Gastrocnemius medialis (tissue), 4 donors: Measurements from ENCODE around the gene GTPBP8. TPM values are rescaled to one million over a fixed set of nuclear protein-coding genes. Genes with fewer than 3 reads are reported as not detected.

Experiments
- ATAC-seq, 2 donors: fragments of 150-250 bp; one replicate each; pipeline ENCODE4 v1.9.1; 2016
- DNase-seq, 2 donors: peaks; one replicate each; pipeline ENCODE4 v3.0.0-alpha.2; 2019
- H3K27ac ChIP-seq, 4 donors: fragments of 200-600 bp; sonication (generic); 1 replicate in 1 of 4; 2 replicates in 3 of 4; pipeline ENCODE4 v1.5.1; 2016 to 2018; ENCODE audit warnings: mild to moderate bottlenecking in 2 of 4, moderate library complexity in 1 of 4
- H3K27me3 ChIP-seq, 3 donors: fragments of 200-600 bp; sonication (generic) in 2 of 3; 1 replicate in 1 of 3; 2 replicates in 2 of 3; pipeline versions ENCODE4 v1.5.1 to v1.6.0; 2016 to 2019; ENCODE audit warnings: mild to moderate bottlenecking in 1 of 3, moderate library complexity in 1 of 3
- H3K36me3 ChIP-seq, 2 donors: fragments of 200-600 bp; sonication (generic) in 1 of 2; one replicate each; pipeline ENCODE4 v1.5.1; 2017 to 2018
- H3K4me1 ChIP-seq, 2 donors: fragments of 200-600 bp; sonication (generic) in 1 of 2; one replicate each; pipeline ENCODE4 v1.5.1; 2016 to 2017; ENCODE audit warnings: mild to moderate bottlenecking in 2 of 2
- H3K4me3 ChIP-seq, 4 donors: fragments of 200-600 bp; sonication (generic) in 3 of 4; 1 replicate in 1 of 4; 2 replicates in 3 of 4; pipeline ENCODE4 v1.5.1; 2016 to 2019; ENCODE audit warnings: mild to moderate bottlenecking in 2 of 4
- H3K9me3 ChIP-seq, 3 donors: fragments of 200-600 bp; sonication (generic) in 2 of 3; 1 replicate in 1 of 3; 2 replicates in 2 of 3; pipeline ENCODE4 v1.5.1; 2016 to 2019
- POLR2A ChIP-seq, 2 donors: fragments of 450-650 bp; IDR thresholded peaks; one replicate each; pipeline ENCODE4 v1.6.1; 2017; ENCODE audit warnings: antibody characterized with exemption in 2 of 2, mild to moderate bottlenecking in 2 of 2, moderate library complexity in 2 of 2
- in situ Hi-C, 4 donors: fragments of 200-750 bp; cut with MboI; loops; one replicate each; pipeline versions ENCODE4 v1.15.0 to v1.8.0; 2017; ENCODE audit warnings: low sequenced_read_pairs in 4 of 4
- intact Hi-C: fragments of 100-400 bp; cut with DNase I; formaldehyde crosslinking; loops from one replicate; pipeline ENCODE4 v1.15.1; 2023; ENCODE audit warnings: low total_unique reads
- total RNA-seq, 4 donors: library from RNA; depleted of rRNA; stranded (reverse); fragments of >200 nt; gene quantifications; one replicate each; pipeline versions ENCODE4 v1.1.0 to v1.2.3, GENCODE V29; 2016
- TF ChIP-seq, protein P1 (sequence below), 5 experiments: fragments of 450-650 bp in 3 of 5; fragments of 200-600 bp in 2 of 5; sonication (generic) in 2 of 5; IDR thresholded peaks in 4 of 5; conservative IDR thresholded peaks in 1 of 5; 1 replicate in 4 of 5; 2 replicates in 1 of 5; pipeline ENCODE4 v1.5.1; 2016 to 2019; ENCODE audit warnings: antibody characterized with exemption in 5 of 5, mild to moderate bottlenecking in 3 of 5, moderate library complexity in 3 of 5

Gene GTPBP8
- total RNA-seq, 4 donors from 2014 or later: 21.4 to 78.3 (median 40.7) TPM

DNA sequence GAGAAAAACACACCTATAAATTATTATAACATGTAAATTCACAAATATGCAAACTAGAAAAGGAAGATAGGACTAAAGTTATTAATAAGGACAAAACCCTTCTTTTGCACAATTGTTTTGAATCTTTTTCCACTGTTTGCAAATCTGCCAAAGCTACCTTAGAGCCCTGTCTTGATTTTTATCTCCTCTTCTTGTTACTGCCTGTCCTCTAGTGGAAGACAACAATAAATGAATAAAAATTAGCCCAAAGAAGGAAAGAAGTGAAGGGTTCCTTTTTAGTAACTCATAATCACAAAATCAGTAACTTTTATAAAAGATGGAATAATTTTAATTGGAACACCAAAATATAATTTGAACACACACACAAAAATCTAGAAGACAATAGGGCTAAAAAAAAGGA, 18.6 kb upstream of the GTPBP8 start:
- Histone ChIP-seq H3K4me3 (no peak overlapping the region), H3K4me1 (no peaks in the 10 kb centered on the region), H3K36me3 (no peaks in the 10 kb centered on the region), H3K27me3 (no peaks in the 10 kb centered on the region), H3K27ac (no peak overlapping the region), H3K9me3 (no peaks in the 10 kb centered on the region)
- intact Hi-C loops: no loop called here
- TF ChIP-seq, protein P1, sequence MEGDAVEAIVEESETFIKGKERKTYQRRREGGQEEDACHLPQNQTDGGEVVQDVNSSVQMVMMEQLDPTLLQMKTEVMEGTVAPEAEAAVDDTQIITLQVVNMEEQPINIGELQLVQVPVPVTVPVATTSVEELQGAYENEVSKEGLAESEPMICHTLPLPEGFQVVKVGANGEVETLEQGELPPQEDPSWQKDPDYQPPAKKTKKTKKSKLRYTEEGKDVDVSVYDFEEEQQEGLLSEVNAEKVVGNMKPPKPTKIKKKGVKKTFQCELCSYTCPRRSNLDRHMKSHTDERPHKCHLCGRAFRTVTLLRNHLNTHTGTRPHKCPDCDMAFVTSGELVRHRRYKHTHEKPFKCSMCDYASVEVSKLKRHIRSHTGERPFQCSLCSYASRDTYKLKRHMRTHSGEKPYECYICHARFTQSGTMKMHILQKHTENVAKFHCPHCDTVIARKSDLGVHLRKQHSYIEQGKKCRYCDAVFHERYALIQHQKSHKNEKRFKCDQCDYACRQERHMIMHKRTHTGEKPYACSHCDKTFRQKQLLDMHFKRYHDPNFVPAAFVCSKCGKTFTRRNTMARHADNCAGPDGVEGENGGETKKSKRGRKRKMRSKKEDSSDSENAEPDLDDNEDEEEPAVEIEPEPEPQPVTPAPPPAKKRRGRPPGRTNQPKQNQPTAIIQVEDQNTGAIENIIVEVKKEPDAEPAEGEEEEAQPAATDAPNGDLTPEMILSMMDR (IDR thresholded peaks at IDR 0.05 in 4 of 5, conservative IDR thresholded peaks at IDR 0.05 in 1 of 5): no peak
- no peak for TF ChIP-seq POLR2A (IDR thresholded peaks at IDR 0.05)
- in situ Hi-C loops: loop anchor here in 1 of 4 donors (10.0 kb wide), 1 partner anchor 237 kb away; no protein-coding TSS in a partner anchor
- ATAC-seq: no peak
- DNase-seq: no peak

DNA sequence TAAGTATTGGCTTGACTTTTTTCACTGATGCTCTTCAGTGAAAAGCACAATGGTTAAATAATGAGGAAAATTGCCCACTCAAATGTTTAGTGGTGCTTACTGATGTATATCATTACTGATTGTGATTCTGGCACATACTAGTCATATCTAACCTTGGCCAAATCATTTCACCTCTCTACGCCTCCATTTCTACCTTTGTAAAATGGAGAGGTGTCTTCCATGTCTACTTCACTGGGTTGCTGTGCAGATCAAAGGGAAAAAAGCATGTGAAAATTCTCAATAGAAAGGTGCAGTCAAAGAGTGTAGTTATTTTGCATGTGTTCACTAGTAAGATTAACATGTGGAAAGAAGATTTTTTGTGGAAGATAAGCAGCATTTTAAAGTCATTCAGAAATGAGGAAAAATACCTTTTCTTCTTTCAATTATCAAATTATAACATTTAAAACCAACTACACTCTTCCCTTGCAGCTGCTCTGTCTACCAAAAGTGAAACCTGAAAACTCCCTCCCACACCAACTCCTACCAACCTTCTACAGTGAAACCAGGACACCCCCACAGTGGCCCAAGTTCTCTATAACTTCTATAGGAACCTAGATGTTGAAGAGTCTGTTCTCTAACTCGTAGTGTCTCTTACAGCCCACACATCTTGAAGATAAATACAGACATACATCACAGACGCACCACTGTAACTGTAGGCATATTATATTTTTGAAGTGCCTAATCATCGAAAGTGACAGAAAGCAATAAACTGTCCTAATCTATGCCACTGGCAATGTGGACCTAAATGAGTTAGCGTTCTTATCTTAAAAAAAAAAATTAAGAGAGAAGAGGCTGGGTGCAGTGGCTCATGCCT, 17.2 kb upstream of the GTPBP8 start:
- in situ Hi-C loops: loop anchor here in 1 of 4 donors (10.0 kb wide), 1 partner anchor 239 kb away; no protein-coding TSS in a partner anchor

DNA sequence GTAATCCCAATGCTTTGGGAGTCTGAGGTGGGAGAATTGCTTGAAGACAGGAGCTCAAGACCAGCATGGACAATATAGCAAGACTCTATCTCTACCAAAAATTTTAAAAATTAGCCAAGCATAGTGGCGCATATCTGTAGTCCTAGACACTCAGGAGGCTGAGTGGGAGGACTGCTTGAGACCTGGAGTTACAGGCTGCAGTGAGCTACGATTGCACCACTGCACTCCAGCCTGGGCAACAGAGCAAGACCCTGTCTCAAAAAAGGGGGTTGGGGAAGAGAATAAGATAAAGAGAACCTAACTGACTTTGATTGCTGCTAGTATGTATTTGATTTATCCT, 16.6 kb upstream of the GTPBP8 start:
- Histone ChIP-seq H3K36me3 (no peaks in the 10 kb centered on the region), H3K4me1 (no peaks in the 10 kb centered on the region), H3K27me3 (no peaks in the 10 kb centered on the region), H3K27ac (no peak overlapping the region), H3K9me3 (no peaks in the 10 kb centered on the region), H3K4me3 (no peak overlapping the region)
- intact Hi-C loops (no loop called here), in situ Hi-C loops (loop anchor here in 1 of 4 donors (10.0 kb wide), 1 partner anchor 239 kb away; no protein-coding TSS in a partner anchor)
- ATAC-seq (no peak), DNase-seq (no peak)
- TF ChIP-seq POLR2A (IDR thresholded peaks at IDR 0.05): no peak
- TF ChIP-seq, protein P1 (IDR thresholded peaks at IDR 0.05 in 4 of 5, conservative IDR thresholded peaks at IDR 0.05 in 1 of 5): no peak

More for the DNA sequence above, 17.2 kb upstream of the GTPBP8 start:
- intact Hi-C loops: no loop called here
- Histone ChIP-seq H3K4me3 (no peak overlapping the region), H3K9me3 (no peaks in the 10 kb centered on the region), H3K4me1 (no peaks in the 10 kb centered on the region), H3K36me3 (no peaks in the 10 kb centered on the region), H3K27me3 (no peaks in the 10 kb centered on the region), H3K27ac (no peak overlapping the region)
- ATAC-seq (no peak), DNase-seq (no peak)
- no peak for TF ChIP-seq POLR2A (IDR thresholded peaks at IDR 0.05)
- TF ChIP-seq, protein P1 (IDR thresholded peaks at IDR 0.05 in 4 of 5, conservative IDR thresholded peaks at IDR 0.05 in 1 of 5): no peak

DNA sequence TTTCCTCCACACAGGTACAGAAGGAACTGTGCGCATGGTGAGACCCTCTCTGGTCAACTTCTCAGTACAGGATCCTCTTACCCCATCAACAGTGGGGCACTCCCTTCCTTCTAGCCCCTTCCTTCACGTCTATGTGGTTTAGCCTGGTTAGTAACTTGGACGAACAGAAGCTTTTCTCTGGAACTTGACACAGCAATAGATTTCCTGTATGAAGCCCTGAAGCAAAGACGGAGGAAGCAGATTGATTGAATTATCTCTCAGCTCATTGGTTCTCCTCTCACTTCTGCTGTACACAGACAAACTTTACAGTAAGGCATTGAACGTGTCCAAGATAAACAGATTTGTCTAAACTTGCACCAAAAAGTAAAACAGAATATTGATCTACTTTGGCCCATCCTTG, 15.9 kb upstream of the GTPBP8 start, which contains the start of gene CD200R1:
TSS of gene CD200R1 (minus strand) at position 210 of the 400 bp plus-strand sequence. CDS start 246 bp downstream, outside the sequence.
- H3K27me3 ChIP-seq: no peaks in the 10 kb centered on the region
- no peaks in the 10 kb centered on the region for H3K36me3 ChIP-seq
- H3K9me3 ChIP-seq: no peaks in the 10 kb centered on the region
- intact Hi-C loops (no loop called here), in situ Hi-C loops (loop anchor here in 1 of 4 donors (5.0 to 10.0 kb wide), 2 partner anchors 240 to 333 kb away; partner anchors contain the start of gene CCDC80)
- TF ChIP-seq, protein P1 (IDR thresholded peaks at IDR 0.05 in 4 of 5, conservative IDR thresholded peaks at IDR 0.05 in 1 of 5): no peak
- TF ChIP-seq POLR2A (IDR thresholded peaks at IDR 0.05): no peak
- no peak for ATAC-seq
- no peaks in the 10 kb centered on the region for H3K4me1 ChIP-seq
- no peak for DNase-seq
- H3K4me3 ChIP-seq: peak within 1 kb of the TSS in 1 of 4 donors; percentile 17
- H3K27ac ChIP-seq: no peak within 1 kb of the TSS
